HUES64 (cell line): Measurements from ENCODE around the gene DDC.
"Not testable (repeated sequence)": the region's sequence is repeated elsewhere in the genome, so short reads cannot be mapped to it uniquely, and the experiment has no call there.

ENCODE experiments used
- H3K27ac ChIP-seq: 2 replicates; pipeline ENCODE4 v1.7.0; 2013; ENCODE audit warnings: low read depth, low read length, inconsistent platforms
- H3K27me3 ChIP-seq: 2 replicates; pipeline ENCODE4 v1.6.1; 2013; ENCODE audit warnings: mild to moderate bottlenecking, low read length; ENCODE audit not compliant: insufficient read depth
- H3K36me3 ChIP-seq: 2 replicates; pipeline ENCODE4 v1.6.1; 2013; ENCODE audit warnings: mild to moderate bottlenecking, low read length; ENCODE audit not compliant: insufficient read depth
- H3K4me1 ChIP-seq: 2 replicates; pipeline ENCODE4 v1.6.1; 2013; ENCODE audit warnings: mild to moderate bottlenecking, low read length, moderate library complexity; ENCODE audit not compliant: insufficient read depth
- H3K4me3 ChIP-seq: 2 replicates; pipeline ENCODE4 v1.5.1; 2013; ENCODE audit warnings: mild to moderate bottlenecking, low read length, moderate library complexity
- H3K9ac ChIP-seq: 2 replicates; pipeline ENCODE4 v1.6.1; 2013; ENCODE audit warnings: mild to moderate bottlenecking, low read depth, low read length
- H3K9me3 ChIP-seq: 2 replicates; pipeline ENCODE4 v1.6.1; 2013; ENCODE audit warnings: low read depth, low read length; ENCODE audit not compliant: insufficient read depth
- WGBS: fragments of 150-250, 120-280 bp; methylation state at CpG from one replicate; pipeline ENCODE4 v1.1.7; 2013; ENCODE audit warnings: missing lambda C conversion rate; 5-methylcytosine and 5-hydroxymethylcytosine counted together

Gene DDC

GRCh38 chr7:50463035-50463434, 102.2 kb downstream of the DDC start:
- Histone ChIP-seq H3K4me1 (no peaks in the 10 kb centered on the region), H3K9ac (no peak overlapping the region), H3K36me3 (no peaks in the 10 kb centered on the region), H3K27me3 (peaks cover 10% of the 10 kb centered on the region; the same call in 1 of the 2 replicates), H3K9me3 (no peaks in the 10 kb centered on the region), H3K4me3 (no peak overlapping the region), H3K27ac (no peak overlapping the region)
- WGBS: 95% methylated on average over 13 of the region's 13 CpGs

DNA sequence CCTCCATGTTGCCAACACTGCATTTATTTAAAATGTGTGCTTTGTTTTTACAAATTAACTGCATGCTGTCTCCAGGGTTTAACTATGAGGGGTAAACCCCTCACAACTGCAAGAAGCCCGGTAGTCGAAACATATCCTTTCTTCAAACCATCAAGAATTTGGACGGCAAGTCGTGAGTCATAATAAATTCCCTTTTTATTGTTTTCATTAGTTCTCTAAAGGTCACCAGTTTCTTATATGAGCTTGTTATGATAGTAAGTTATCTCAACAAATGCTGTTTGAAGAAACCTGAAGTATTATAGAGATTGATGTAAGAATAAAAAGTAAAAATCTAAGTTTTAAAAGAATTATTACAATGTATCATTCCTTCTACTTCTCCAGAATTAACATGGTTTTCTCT, 102.8 kb downstream of the DDC start:
- H3K4me1 ChIP-seq: no peaks in the 10 kb centered on the region
- no peak overlapping the region for H3K4me3 ChIP-seq
- H3K9me3 ChIP-seq: no peaks in the 10 kb centered on the region
- WGBS: 100% methylated on average over 4 of the region's 4 CpGs
- H3K9ac ChIP-seq: no peak overlapping the region
- no peak overlapping the region for H3K27ac ChIP-seq
- H3K27me3 ChIP-seq: peaks cover 5% of the 10 kb centered on the region; the same call in 1 of the 2 replicates
- no peaks in the 10 kb centered on the region for H3K36me3 ChIP-seq

DNA sequence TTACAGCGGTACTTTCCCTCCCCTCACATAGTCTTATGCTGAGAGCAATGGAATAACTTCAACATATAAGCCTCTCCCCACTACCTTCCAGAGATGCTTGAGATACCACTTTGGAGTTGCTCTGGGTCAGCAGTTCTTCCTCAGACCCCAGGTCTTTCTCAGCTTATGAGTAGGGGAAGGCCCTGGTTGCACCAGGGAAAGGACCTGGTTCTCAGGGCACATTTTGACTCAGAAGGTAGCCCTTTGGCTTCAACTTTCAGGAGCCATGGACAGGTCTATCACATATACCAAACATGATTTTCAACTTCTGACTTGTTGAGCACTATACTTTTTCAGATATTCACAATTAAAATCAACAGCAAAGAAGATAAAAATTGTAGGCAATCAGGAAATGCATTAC, 103.5 kb downstream of the DDC start:
- no peak overlapping the region for H3K9ac ChIP-seq
- no peaks in the 10 kb centered on the region for H3K4me1 ChIP-seq
- H3K4me3 ChIP-seq: no peak overlapping the region
- no peak overlapping the region for H3K27ac ChIP-seq
- 87% methylated on average over 1 of the region's 1 CpG for WGBS
- no peaks in the 10 kb centered on the region for H3K36me3 ChIP-seq
- no peaks in the 10 kb centered on the region for H3K27me3 ChIP-seq
- H3K9me3 ChIP-seq: no peaks in the 10 kb centered on the region

DNA sequence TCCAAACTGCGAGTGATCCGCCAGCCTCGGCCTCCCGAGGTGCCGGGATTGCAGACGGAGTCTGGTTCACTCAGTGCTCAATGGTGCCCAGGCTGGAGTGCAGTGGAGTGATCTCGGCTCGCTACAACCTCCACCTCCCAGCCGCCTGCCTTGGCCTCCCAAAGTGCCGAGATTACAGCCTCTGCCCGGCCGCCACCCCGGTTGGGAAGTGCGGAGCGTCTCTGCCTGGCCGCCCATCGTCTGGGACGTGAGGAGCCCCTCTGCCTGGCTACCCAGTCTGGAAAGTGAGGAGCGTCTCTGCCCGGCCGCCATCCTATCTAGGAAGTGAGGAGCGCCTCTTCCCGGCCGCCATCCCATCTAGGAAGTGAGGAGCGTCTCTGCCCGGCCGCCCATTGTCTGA, 106.0 kb downstream of the DDC start:
- not testable (repeated sequence) for H3K27me3 ChIP-seq, H3K9ac ChIP-seq, H3K9me3 ChIP-seq, H3K4me3 ChIP-seq, H3K4me1 ChIP-seq, H3K27ac ChIP-seq, H3K36me3 ChIP-seq
- 95% methylated on average over 19 of the region's 27 CpGs for WGBS

DNA sequence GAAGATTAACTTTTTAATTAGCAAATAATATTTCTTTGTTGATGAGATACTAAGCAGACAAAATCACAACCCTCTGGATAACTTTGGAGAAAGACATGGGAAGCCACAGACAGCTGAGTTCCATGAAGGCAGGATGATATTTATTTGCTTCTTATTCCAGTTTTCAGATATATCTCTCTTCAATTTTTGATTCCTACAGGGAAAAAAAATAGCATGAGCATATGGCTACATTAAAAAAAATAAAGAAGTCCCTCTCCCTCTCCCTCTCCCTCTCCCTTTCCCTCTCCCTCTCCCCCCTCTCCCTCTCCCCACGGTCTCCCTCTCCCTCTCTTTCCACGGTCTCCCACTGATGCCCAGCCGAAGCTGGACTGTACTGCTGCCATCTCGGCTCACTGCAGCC, 106.6 kb downstream of the DDC start:
- not testable (repeated sequence) for H3K4me3 ChIP-seq, H3K36me3 ChIP-seq, H3K27me3 ChIP-seq, H3K9me3 ChIP-seq, H3K4me1 ChIP-seq, H3K9ac ChIP-seq, H3K27ac ChIP-seq
- WGBS: no CpG with 5 or more reads among the region's 4 CpGs

- Histone ChIP-seq H3K36me3 (no peaks in the 10 kb centered on the region), H3K27ac (no peak overlapping the region), H3K4me1 (no peaks in the 10 kb centered on the region), H3K4me3 (no peak overlapping the region), H3K9ac (no peak overlapping the region), H3K9me3 (no peaks in the 10 kb centered on the region), H3K27me3 (no peaks in the 10 kb centered on the region)
- WGBS: 95% methylated on average over 1 of the region's 3 CpGs
Observed at GRCh38 chr7:50456371-50457123, 108.7 kb downstream of the DDC start.

GRCh38 chr7:50455658-50456057, 109.5 kb downstream of the DDC start:
- no peak overlapping the region for H3K9ac ChIP-seq
- H3K9me3 ChIP-seq: no peaks in the 10 kb centered on the region
- no peak overlapping the region for H3K27ac ChIP-seq
- H3K4me3 ChIP-seq: no peak overlapping the region
- H3K36me3 ChIP-seq: no peaks in the 10 kb centered on the region
- no peaks in the 10 kb centered on the region for H3K27me3 ChIP-seq
- H3K4me1 ChIP-seq: no peaks in the 10 kb centered on the region

DNA sequence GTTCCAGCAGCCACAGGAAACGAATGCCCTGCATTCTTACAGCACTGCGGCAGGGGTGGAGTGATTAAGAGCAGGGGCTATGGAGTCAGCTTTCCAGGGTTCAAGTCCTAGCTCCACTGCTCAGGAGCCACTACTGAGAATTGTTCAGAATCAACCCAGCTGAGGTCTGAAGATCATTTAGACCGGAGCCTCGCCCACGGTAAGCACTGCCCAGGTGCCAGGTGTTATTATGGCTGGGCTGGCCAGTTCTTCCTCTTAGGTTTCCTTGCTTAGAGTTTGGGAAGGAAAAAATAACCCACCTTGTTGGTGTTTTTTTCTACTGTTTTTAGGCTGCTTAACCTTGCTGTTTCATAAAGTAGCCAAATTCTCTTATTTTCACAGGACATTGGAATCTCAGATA, 110.2 kb downstream of the DDC start:
- Histone ChIP-seq H3K9me3 (no peaks in the 10 kb centered on the region), H3K4me3 (no peak overlapping the region), H3K4me1 (no peaks in the 10 kb centered on the region), H3K36me3 (no peaks in the 10 kb centered on the region), H3K27me3 (no peaks in the 10 kb centered on the region), H3K27ac (no peak overlapping the region), H3K9ac (no peak overlapping the region)
- WGBS: 94% methylated on average over 4 of the region's 5 CpGs

GRCh38 chr7:50450590-50451032, 114.6 kb downstream of the DDC start:
- H3K9ac ChIP-seq: peak overlapping the region; percentile 28; the same call in 1 of the 2 replicates
- WGBS: 90% methylated on average over 32 of the region's 32 CpGs

GRCh38 chr7:50449881-50450589, 115.2 kb downstream of the DDC start, which contains the start of gene FIGNL1:
Gene FIGNL1 (minus strand): TSS chr7:50450350. CDS start chr7:50447287, 3,063 bp downstream.
- WGBS: 3% methylated on average over 63 of the region's 63 CpGs

More at GRCh38 chr7:50450590-50451032, 114.6 kb downstream of the DDC start:
- peaks cover 18% of the 10 kb centered on the region; the same call in 1 of the 2 replicates for H3K4me1 ChIP-seq
- no peaks in the 10 kb centered on the region for H3K27me3 ChIP-seq
- H3K36me3 ChIP-seq: peaks cover 14% of the 10 kb centered on the region
- peak overlapping the region; percentile 64 for H3K4me3 ChIP-seq
- H3K9me3 ChIP-seq: no peaks in the 10 kb centered on the region
- H3K27ac ChIP-seq: no peak overlapping the region

GRCh38 chr7:50449501-50449880, 115.7 kb downstream of the DDC start:
- H3K9ac ChIP-seq: peak overlapping the region; percentile 69; the same call in 1 of the 2 replicates
- WGBS: 23% methylated on average over 5 of the region's 5 CpGs

More at GRCh38 chr7:50449881-50450589, 115.2 kb downstream of the DDC start, which contains the start of gene FIGNL1:
- H3K9me3 ChIP-seq: no peaks in the 10 kb centered on the region
- H3K27ac ChIP-seq: peak within 1 kb of the TSS; percentile 24; the same call in 1 of the 2 replicates
- H3K9ac ChIP-seq: peak within 1 kb of the TSS; percentile 69
- no peaks in the 10 kb centered on the region for H3K27me3 ChIP-seq
- peaks cover 18% of the 10 kb centered on the region; the same call in 1 of the 2 replicates for H3K4me1 ChIP-seq
- peaks cover 20% of the 10 kb centered on the region for H3K36me3 ChIP-seq
- peak within 1 kb of the TSS; percentile 64 for H3K4me3 ChIP-seq

More at GRCh38 chr7:50449501-50449880, 115.7 kb downstream of the DDC start:
- no peaks in the 10 kb centered on the region for H3K27me3 ChIP-seq
- peak overlapping the region; percentile 24; the same call in 1 of the 2 replicates for H3K27ac ChIP-seq
- H3K36me3 ChIP-seq: peaks cover 24% of the 10 kb centered on the region
- H3K4me1 ChIP-seq: peaks cover 18% of the 10 kb centered on the region; the same call in 1 of the 2 replicates
- no peaks in the 10 kb centered on the region for H3K9me3 ChIP-seq
- peak overlapping the region; percentile 64 for H3K4me3 ChIP-seq
